ENCODE data around the gene SMAD3. TPM values are rescaled to one million over a fixed set of nuclear protein-coding genes. Genes with fewer than 3 reads are reported as not detected.

SMAD3 gene
- total RNA-seq, 1 donor, result 96.3 TPM

DNA sequence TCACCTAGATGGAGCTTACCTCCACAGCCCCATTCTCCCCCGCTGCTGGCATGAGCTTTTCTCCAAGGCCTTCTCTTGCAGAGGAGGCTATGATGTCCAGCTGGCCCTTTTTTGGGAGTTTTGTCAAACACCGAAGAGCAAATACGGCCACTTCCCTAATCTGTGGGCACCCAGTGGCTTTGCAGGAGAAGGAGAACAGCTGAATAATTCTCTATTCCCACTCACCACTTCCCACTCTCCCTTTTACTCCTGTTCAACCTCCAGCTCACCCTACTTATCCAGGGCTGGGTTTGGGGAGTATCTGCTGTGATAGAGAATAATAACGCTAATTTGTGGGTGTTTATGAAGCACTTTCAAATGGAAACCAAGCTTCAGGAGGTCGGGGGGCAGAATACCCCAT, 96.0 kb downstream of the SMAD3 start:
- no peak overlapping the region for H3K4me3 ChIP-seq (ENCODE audit: low read depth, low read length)
- TF ChIP-seq, protein P1, sequence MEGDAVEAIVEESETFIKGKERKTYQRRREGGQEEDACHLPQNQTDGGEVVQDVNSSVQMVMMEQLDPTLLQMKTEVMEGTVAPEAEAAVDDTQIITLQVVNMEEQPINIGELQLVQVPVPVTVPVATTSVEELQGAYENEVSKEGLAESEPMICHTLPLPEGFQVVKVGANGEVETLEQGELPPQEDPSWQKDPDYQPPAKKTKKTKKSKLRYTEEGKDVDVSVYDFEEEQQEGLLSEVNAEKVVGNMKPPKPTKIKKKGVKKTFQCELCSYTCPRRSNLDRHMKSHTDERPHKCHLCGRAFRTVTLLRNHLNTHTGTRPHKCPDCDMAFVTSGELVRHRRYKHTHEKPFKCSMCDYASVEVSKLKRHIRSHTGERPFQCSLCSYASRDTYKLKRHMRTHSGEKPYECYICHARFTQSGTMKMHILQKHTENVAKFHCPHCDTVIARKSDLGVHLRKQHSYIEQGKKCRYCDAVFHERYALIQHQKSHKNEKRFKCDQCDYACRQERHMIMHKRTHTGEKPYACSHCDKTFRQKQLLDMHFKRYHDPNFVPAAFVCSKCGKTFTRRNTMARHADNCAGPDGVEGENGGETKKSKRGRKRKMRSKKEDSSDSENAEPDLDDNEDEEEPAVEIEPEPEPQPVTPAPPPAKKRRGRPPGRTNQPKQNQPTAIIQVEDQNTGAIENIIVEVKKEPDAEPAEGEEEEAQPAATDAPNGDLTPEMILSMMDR (IDR thresholded peaks at IDR 0.05; ENCODE audit: insufficient read depth, low read length), result no peak
- no peak for DNase-seq (ENCODE audit: low read depth)

DNA sequence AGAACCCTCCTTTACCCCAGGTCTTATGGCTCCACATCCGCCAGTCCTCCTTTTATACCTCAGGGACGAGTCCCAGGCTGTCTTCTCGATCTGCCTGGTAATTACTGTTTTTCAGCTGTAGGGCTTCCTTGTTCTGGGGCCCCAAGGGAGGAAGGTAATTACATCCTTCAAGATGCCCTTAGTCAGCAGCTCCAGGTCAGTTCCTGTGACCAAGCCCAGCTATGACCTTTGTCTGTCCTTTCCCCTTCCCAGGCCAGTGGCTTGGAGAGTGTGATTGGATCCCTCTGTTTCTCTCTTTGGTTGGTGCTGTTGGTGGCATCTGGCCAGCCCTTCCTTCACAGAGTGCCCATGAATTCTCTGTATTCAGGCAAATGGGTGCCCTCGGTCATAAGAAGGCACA, 96.5 kb downstream of the SMAD3 start:
- TF ChIP-seq, protein P1 (IDR thresholded peaks at IDR 0.05; ENCODE audit: insufficient read depth, low read length), result no peak
- no peak overlapping the region for H3K4me3 ChIP-seq (ENCODE audit: low read depth, low read length)
- DNase-seq (ENCODE audit: low read depth), result no peak

DNA sequence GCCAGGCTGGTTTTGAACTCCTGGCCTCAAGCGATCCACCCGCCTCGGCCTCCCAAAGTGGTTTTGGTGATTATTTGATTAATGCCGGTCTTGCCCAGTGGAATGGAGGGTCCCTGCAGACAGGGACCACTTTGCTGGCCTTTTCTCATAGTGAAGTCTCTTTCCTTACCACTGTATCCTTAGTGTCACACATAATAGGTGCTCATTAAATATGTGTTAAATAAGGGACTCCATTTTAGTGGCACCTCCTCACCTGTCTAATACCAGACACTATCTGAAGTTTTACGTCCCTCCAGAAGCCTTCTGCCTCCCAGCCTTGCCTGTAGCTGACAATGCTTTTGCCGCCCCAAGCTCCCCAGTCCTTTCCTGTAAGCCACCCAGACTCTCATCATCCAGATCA, 97.8 kb downstream of the SMAD3 start:
- DNase-seq (ENCODE audit: low read depth), result no peak
- TF ChIP-seq, protein P1 (IDR thresholded peaks at IDR 0.05; ENCODE audit: insufficient read depth, low read length), result no peak
- H3K4me3 ChIP-seq (ENCODE audit: low read depth, low read length), result no peak overlapping the region

DNA sequence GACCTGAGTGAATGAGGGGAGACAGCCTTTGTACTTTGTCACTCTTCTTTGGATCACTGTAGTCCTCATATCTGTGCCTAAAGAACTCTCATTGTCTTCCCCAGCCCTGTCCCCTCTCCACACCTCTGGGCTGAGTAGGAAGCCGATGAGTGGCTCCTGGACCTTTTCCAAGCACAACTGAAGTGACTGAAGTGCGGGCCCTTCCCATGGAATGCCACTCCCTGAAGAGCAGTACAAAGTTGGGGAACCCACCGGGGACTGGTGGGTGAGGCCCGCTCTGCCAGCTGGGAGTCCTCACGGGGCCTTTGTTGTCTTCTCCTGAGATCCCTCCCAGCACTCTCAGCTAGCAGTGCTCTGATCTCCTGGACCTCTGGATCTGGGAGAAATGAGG, 99.0 kb downstream of the SMAD3 start:
- peak; percentile 49 for DNase-seq (ENCODE audit: low read depth)
- H3K4me3 ChIP-seq (ENCODE audit: low read depth, low read length), result no peak overlapping the region
- TF ChIP-seq, protein P1 (IDR thresholded peaks at IDR 0.05; ENCODE audit: insufficient read depth, low read length), result no peak

DNA sequence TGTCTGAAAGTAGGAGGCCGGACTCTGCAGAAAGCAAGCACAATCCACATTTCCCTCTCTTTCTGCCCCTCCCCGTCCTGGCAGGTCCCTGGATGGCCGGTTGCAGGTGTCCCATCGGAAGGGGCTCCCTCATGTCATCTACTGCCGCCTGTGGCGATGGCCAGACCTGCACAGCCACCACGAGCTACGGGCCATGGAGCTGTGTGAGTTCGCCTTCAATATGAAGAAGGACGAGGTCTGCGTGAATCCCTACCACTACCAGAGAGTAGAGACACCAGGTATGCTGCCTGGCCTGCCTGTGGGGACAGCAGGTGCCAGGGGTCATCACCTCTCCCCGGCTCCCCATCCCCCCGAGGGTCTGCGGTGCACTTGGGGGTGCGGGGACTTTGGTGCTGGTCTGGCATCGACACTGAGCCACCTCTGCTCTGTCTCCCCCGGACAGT, 99.4 kb downstream of the SMAD3 start:
- no peak overlapping the region for H3K4me3 ChIP-seq (ENCODE audit: low read depth, low read length)
- DNase-seq (ENCODE audit: low read depth), result no peak
- TF ChIP-seq, protein P1 (IDR thresholded peaks at IDR 0.05; ENCODE audit: insufficient read depth, low read length), result no peak

DNA sequence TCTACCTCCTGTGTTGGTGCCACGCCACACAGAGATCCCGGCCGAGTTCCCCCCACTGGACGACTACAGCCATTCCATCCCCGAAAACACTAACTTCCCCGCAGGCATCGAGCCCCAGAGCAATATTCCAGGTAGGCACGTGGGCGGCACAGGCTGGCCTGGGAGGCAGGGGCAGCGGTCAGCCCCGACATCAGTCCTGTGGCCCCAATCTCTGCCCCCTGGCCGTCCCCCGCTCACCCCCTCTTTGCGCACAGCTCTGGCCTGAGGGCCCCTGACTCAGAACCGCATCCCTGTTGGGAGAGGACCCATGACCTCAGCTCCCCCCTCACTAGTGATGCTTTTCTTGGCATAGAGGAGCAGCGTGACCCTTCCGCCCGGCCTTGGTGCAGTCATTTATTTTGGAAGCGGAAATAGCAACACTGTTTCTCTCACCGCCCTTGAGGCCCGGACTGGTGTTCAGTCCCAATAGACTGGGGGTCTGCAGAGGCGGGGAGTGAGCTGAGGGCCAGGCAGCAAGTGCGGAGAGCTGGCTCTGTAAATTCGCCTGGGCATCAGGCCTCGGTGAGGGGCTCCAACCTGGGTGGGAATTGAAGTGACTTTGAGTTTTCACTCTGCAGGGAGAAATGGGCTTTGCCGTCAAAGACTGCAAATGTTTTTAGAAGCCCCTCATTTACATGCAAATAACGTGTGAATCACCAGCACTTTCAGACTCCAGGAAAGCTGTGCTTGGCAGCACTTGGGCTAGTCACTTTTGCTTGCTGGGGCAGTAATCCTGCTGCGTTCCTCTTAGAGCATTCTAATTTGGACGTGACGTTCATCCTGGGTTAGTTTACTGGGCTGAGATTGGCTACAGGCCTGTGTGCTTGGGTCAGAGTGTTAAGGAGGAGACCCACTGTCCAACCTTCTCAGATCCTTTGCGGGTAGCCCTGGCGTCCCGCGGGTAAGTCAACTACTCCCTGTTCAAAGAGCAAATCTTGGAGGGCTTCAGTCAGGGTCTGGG, 100.2 kb downstream of the SMAD3 start:
- DNase-seq (ENCODE audit: low read depth), result peak; percentile 88
- TF ChIP-seq, protein P1 (IDR thresholded peaks at IDR 0.05; ENCODE audit: insufficient read depth, low read length), result no peak
- no peak overlapping the region for H3K4me3 ChIP-seq (ENCODE audit: low read depth, low read length)
